GM12874 (cell line): Measurements from ENCODE around the gene HIPK2.

ENCODE experiments used
- CTCF ChIP-seq: IDR thresholded peaks from 2 replicates; pipeline ENCODE4 v1.5.1; 2011; ENCODE audit warnings: low read depth, mild to moderate bottlenecking, control low read depth, low read length, moderate library complexity; ENCODE audit not compliant: insufficient read depth

Gene HIPK2

GRCh38 chr7:139762886-139763285 lies 14.9 kb downstream of the HIPK2 start:
- TF ChIP-seq CTCF = no peak

- no peak for TF ChIP-seq CTCF
These were observed 19.4 kb downstream of the HIPK2 start for GRCh38 chr7:139758388-139758787.

- TF ChIP-seq CTCF = no peak
These were observed 19.8 kb downstream of the HIPK2 start for GRCh38 chr7:139757968-139758367.

GRCh38 chr7:139753693-139754111 lies 24.1 kb downstream of the HIPK2 start:
- no peak for TF ChIP-seq CTCF

GRCh38 chr7:139753081-139753692 lies 24.6 kb downstream of the HIPK2 start:
- no peak for TF ChIP-seq CTCF

- no peak for TF ChIP-seq CTCF
These were observed 25.2 kb downstream of the HIPK2 start for GRCh38 chr7:139752604-139753003.

- TF ChIP-seq CTCF = no peak
These were observed 25.6 kb downstream of the HIPK2 start for GRCh38 chr7:139752148-139752547.
